Heart right ventricle (tissue), 16 donors: ENCODE data around the gene CGNL1. TPM values are rescaled to one million over a fixed set of nuclear protein-coding genes. Genes with fewer than 3 reads are reported as not detected.

Source experiments
- ATAC-seq, 8 donors: fragments of 200-7000 bp; cut with Tn5 transposase; one replicate each; pipeline ENCODE4 v1.9.1; 2020; ENCODE audit warnings: mild to moderate bottlenecking in 8 of 8, moderate library complexity in 8 of 8, moderate number of reproducible peaks in 1 of 8
- DNase-seq, 2 donors: peaks; one replicate each; pipeline ENCODE4 v3.0.0-alpha.2; 2020
- H3K27ac ChIP-seq, 10 donors: fragments of 200-600 bp; sonication (generic) in 2 of 10; one replicate each; pipeline versions ENCODE4 v1.5.0 to v1.8.0; 2020 to 2022; ENCODE audit warnings: mild to moderate bottlenecking in 3 of 10
- H3K27me3 ChIP-seq, 7 donors: fragments of 200-600 bp; one replicate each; pipeline ENCODE4 v1.8.0; 2021 to 2022; ENCODE audit warnings: mild to moderate bottlenecking in 2 of 7
- H3K36me3 ChIP-seq, 9 donors: fragments of 200-600 bp; sonication (generic) in 1 of 9; one replicate each; pipeline versions ENCODE4 v1.5.0 to v1.8.0; 2020 to 2022; ENCODE audit warnings: mild to moderate bottlenecking in 2 of 9
- H3K4me1 ChIP-seq, 9 donors: fragments of 200-600 bp; sonication (generic) in 1 of 9; one replicate each; pipeline versions ENCODE4 v1.5.0 to v1.8.0; 2020 to 2022; ENCODE audit warnings: mild to moderate bottlenecking in 4 of 9
- H3K4me3 ChIP-seq, 10 donors: fragments of 200-600 bp; sonication (generic) in 2 of 10; one replicate each; pipeline versions ENCODE4 v1.5.0 to v1.8.0; 2020 to 2022; ENCODE audit warnings: mild to moderate bottlenecking in 7 of 10, moderate library complexity in 2 of 10
- H3K9me3 ChIP-seq, 11 donors: fragments of 200-600 bp in 10 of 11; sonication (generic) in 2 of 11; one replicate each; pipeline versions ENCODE4 v1.5.0 to v1.8.0; 2013 to 2022; ENCODE audit warnings: mild to moderate bottlenecking in 2 of 11, control low read depth in 1 of 11, moderate library complexity in 1 of 11
- CTCF ChIP-seq, 9 donors: fragments of 200-600 bp; sonication (generic) in 2 of 9; IDR thresholded peaks; one replicate each; pipeline versions ENCODE4 v1.5.0 to v1.8.0; 2021 to 2022; ENCODE audit warnings: antibody characterized with exemption in 9 of 9, mild to moderate bottlenecking in 5 of 9, moderate library complexity in 1 of 9
- WGBS, 2 donors: extraction: QIAGEN DNeasy Blood & Tissue Kit; methylation state at CpG; one replicate each; pipeline ENCODE4 v1.1.7; 2013; ENCODE audit warnings: inconsistent platforms in 1 of 2; 5-methylcytosine and 5-hydroxymethylcytosine counted together
- intact Hi-C, 10 donors: fragments of 100-400 bp; cut with DNase I; formaldehyde crosslinking; loops; one replicate each; pipeline versions ENCODE4 v1.11.1 to v1.14.2; 2022
- polyA plus RNA-seq, 2 donors: library from polyadenylated mRNA; stranded (reverse); fragments of 200-250 nt; gene quantifications; one replicate each; pipeline ENCODE4 v1.2.3, GENCODE V29; 2013
- total RNA-seq, 10 donors: library from RNA; stranded (reverse); fragmentation: NEBNext Ultra II Directional in 3 of 10; extraction: Animal tissue kit (Norgen Biotek cat#: 25700) in 3 of 10; gene quantifications; one replicate each; pipeline versions ENCODE4 v1.2.1 to v1.2.4, GENCODE V29; 2021 to 2023
- donor health status: Arrhythmogenic right ventricular cardiomyopathy.
- donor health status: ischemic (EF 13 %, LVEDD 7.1; RV severe dilation, severe dysfunction).
- donor health status: healthy with polysubstance abuse.
- donor health status: DM: no; HTN: yes; CAD: no.
- donor health status: DM: no; HTN: no; CAD: no.
- donor health status: ischemic (EF 25% LVEDD 6.9; RV normal size, moderate dysfunction).
- donor health status: ischemic (EF 25% LVEDD 5.7; RV mildly dilated, moderate dysfunction).
- donor health status: healthy.
- donor health status: DM: yes; HTN: yes; CAD: no.
- donor health status: Ischemic cardiomyopathy.
- donor health status: ischemic (EF 35%, LVEDD 5.7; RV mildly dilated, moderate dysfunction).
- donor health status: nonischemic (EF 11% LVEDD 7.7; RV severe dilation, severe dysfunction).
- donor health status: DM: yes; HTN: yes; CAD: no.
- donor health status: PGD.
- donor health status: ischemic (EF 29% LVEDD 5.4; RV normal size, mild dysfunction).
- donor health status: nonischemic (EF 23%, LVEDD 6.1; RV moderate dilation, normal function).

The CGNL1 gene
- total and polyA plus RNA-seq, 12 donors, result 2.7 to 42.9 (median 33.7) TPM

DNA sequence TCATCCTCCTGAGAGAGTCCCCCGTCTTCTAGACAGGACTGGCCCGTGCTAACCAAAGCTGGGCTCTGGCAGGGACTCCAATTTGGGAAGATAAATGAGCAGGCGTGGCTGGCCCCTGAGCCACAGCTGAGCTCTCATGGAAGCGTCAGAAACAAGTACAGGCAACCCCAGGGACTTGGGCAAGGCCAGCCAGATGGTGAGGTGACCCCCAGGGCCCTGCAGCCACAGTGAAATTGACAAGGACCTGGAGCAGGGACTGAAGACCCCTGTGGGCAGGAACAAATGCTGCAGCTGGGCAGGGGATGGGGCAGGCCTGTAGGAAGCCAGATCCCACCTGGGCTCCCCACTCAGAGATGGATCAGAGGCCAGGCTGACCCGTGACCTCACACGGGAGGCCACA lies 32.8 kb upstream of the CGNL1 start:
- H3K36me3 ChIP-seq, result no peaks in the 10 kb centered on the region
- peak in 1 of 8 donors; percentile 24 for ATAC-seq
- WGBS, 2 donors, result 63 to 64% methylated on average over 6 of the region's 6 CpGs
- peaks cover 0 to 10% (median 3%) of the 10 kb centered on the region in 11 donors for H3K9me3 ChIP-seq
- intact Hi-C loops, result loop anchor here in 2 of 10 donors (2.0 to 5.0 kb wide), 2 partner anchors 119 to 183 kb away; no protein-coding TSS in a partner anchor
- TF ChIP-seq CTCF (IDR thresholded peaks at IDR 0.05), result no peak
- H3K4me3 ChIP-seq, result no peak overlapping the region
- H3K27ac ChIP-seq, result no peak overlapping the region
- no peaks in the 10 kb centered on the region for H3K27me3 ChIP-seq
- DNase-seq, result no peak
- peaks cover 0 to 15% (median 3%) of the 10 kb centered on the region in 9 donors for H3K4me1 ChIP-seq

DNA sequence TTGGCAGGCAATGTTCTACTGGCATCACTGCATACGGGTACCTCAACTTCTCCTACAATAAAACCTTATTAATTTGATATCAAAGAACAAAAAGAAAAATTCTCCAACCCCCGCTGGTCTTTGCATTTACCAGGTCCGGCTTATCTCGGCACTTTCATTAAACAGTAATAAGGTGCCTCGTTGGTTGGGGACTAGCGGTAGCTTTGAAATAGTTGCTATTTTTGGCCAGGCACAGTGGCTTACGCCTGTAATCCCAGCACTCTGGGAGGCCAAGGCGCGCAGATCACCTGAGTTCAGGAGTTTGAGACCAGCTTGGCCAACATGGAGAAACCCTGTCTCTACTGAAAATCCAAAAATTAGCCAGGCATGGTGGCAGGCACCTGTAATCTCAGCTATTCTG lies 32.0 kb upstream of the CGNL1 start:
- Histone ChIP-seq H3K4me1 (peaks cover 0 to 12% (median 0%) of the 10 kb centered on the region in 9 donors), H3K9me3 (peaks cover 0 to 12% (median 3%) of the 10 kb centered on the region in 11 donors), H3K36me3 (no peaks in the 10 kb centered on the region), H3K4me3 (no peak overlapping the region), H3K27ac (no peak overlapping the region), H3K27me3 (no peaks in the 10 kb centered on the region)
- 84 to 90% methylated on average over 9 of the region's 9 CpGs for WGBS, 2 donors
- intact Hi-C loops, result loop anchor here in 1 of 10 donors (5.0 kb wide), 1 partner anchor 118 kb away; no protein-coding TSS in a partner anchor
- TF ChIP-seq CTCF (IDR thresholded peaks at IDR 0.05), result no peak
- no peak for ATAC-seq
- DNase-seq, result no peak

DNA sequence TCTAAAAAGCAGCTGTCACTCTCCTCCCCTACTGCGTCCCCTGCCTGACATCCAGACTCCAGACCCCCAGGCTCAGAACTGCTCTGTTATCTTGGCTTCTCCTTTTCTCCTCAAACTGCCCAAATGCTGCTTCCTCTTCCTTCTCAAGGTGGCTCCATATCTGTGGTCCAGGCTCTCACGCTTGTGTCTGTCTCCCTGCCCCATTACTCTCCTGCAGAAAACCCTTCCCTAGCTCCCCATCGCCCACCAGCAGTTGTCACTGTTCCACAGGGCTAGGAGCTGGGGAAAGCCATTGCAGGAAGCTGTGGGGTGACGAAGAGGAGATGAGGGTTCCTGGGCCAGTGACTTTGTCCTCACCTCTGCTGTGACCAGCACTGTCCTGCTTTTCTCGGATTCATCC lies 30.7 kb upstream of the CGNL1 start:
- peak in 6 of 9 donors; percentile 23 to 47 (median 34) for TF ChIP-seq CTCF (IDR thresholded peaks at IDR 0.05)
- no peak overlapping the region for H3K27ac ChIP-seq
- intact Hi-C loops, result no loop called here
- H3K27me3 ChIP-seq, result no peaks in the 10 kb centered on the region
- H3K36me3 ChIP-seq, result no peaks in the 10 kb centered on the region
- no peak overlapping the region for H3K4me3 ChIP-seq
- WGBS, 2 donors, result 67% methylated on average over 5 of the region's 5 CpGs
- DNase-seq, result no peak
- H3K9me3 ChIP-seq, result peaks cover 0 to 12% (median 3%) of the 10 kb centered on the region in 11 donors
- H3K4me1 ChIP-seq, result peaks cover 0 to 7% (median 0%) of the 10 kb centered on the region in 9 donors
- peak in 6 of 8 donors; percentile 45 to 61 (median 52) for ATAC-seq

GRCh38 chr15:57348081-57348480 lies 28.2 kb upstream of the CGNL1 start:
- intact Hi-C loops, result no loop called here
- no peak for DNase-seq
- no peak for ATAC-seq
- H3K9me3 ChIP-seq, result peaks cover 0 to 12% (median 3%) of the 10 kb centered on the region in 11 donors
- TF ChIP-seq CTCF (IDR thresholded peaks at IDR 0.05), result no peak
- WGBS, 2 donors, result 100% methylated on average over 1 of the region's 1 CpG
- H3K27ac ChIP-seq, result no peak overlapping the region
- no peak overlapping the region for H3K4me3 ChIP-seq
- H3K4me1 ChIP-seq, result no peaks in the 10 kb centered on the region
- H3K36me3 ChIP-seq, result no peaks in the 10 kb centered on the region
- H3K27me3 ChIP-seq, result no peaks in the 10 kb centered on the region
